Endothelial cell (in vitro differentiated cells): ENCODE data around the gene LRRC70. TPM values are rescaled to one million over a fixed set of nuclear protein-coding genes. Genes with fewer than 3 reads are reported as not detected.

Experiments
- DNase-seq: peaks from one replicate; pipeline ENCODE4 v3.0.0; 2021; ENCODE audit warnings: low spot score
- H3K27ac Mint-ChIP-seq: one replicate; pipeline ENCODE4 v1.8.0; 2021; ENCODE audit warnings: mixed read lengths, inconsistent platforms; ENCODE audit not compliant: unreplicated experiment
- H3K27me3 Mint-ChIP-seq: one replicate; pipeline ENCODE4 v1.8.0; 2021; ENCODE audit warnings: mild to moderate bottlenecking, moderate library complexity, mixed read lengths, inconsistent platforms; ENCODE audit not compliant: unreplicated experiment
- H3K36me3 Mint-ChIP-seq: one replicate; pipeline ENCODE4 v1.8.0; 2021; ENCODE audit warnings: mild to moderate bottlenecking, low read depth, mixed read lengths, inconsistent platforms; ENCODE audit not compliant: unreplicated experiment
- H3K4me1 Mint-ChIP-seq: one replicate; pipeline ENCODE4 v1.8.0; 2021; ENCODE audit warnings: mild to moderate bottlenecking, mixed read lengths, inconsistent platforms; ENCODE audit not compliant: unreplicated experiment
- H3K4me3 Mint-ChIP-seq: one replicate; pipeline ENCODE4 v1.8.0; 2021; ENCODE audit warnings: mild to moderate bottlenecking, mixed read lengths, inconsistent platforms; ENCODE audit not compliant: unreplicated experiment
- H3K9me3 Mint-ChIP-seq: one replicate; pipeline ENCODE4 v1.8.0; 2021; ENCODE audit warnings: mixed read lengths, inconsistent platforms; ENCODE audit not compliant: unreplicated experiment
- CTCF ChIP-seq: fragments of 200-600 bp; sonication (generic); IDR thresholded peaks from one replicate; pipeline ENCODE4 v1.5.0; 2021; ENCODE audit warnings: antibody characterized with exemption; ENCODE audit not compliant: unreplicated experiment
- total RNA-seq: library from RNA; stranded (reverse); fragmentation: NEBNext Ultra II Directional; extraction: Animal tissue kit (Norgen Biotek cat#: 25700); gene quantifications from one replicate; pipeline ENCODE4 v1.2.1, GENCODE V29; 2021; ENCODE audit not compliant: unreplicated experiment

The LRRC70 gene
- total RNA-seq, 1 donor from 2014 or later, result 35.0 TPM

GRCh38 chr5:62588668-62589067 is 10.0 kb downstream of the LRRC70 start:
- TF ChIP-seq CTCF, result no peak
- H3K9me3 Mint-ChIP-seq, result no peaks in the 10 kb centered on the region
- H3K27me3 Mint-ChIP-seq, result no peaks in the 10 kb centered on the region
- peaks cover 54% of the 10 kb centered on the region for H3K4me1 Mint-ChIP-seq
- no peak for DNase-seq
- peaks cover 32% of the 10 kb centered on the region for H3K36me3 Mint-ChIP-seq
- H3K4me3 Mint-ChIP-seq, result no peak overlapping the region
- no peak overlapping the region for H3K27ac Mint-ChIP-seq

GRCh38 chr5:62589504-62589903 is 10.9 kb downstream of the LRRC70 start:
- Mint-ChIP-seq H3K4me1 (peaks cover 47% of the 10 kb centered on the region), H3K4me3 (peak overlapping the region; percentile 10), H3K27me3 (no peaks in the 10 kb centered on the region), H3K27ac (peak overlapping the region; percentile 1), H3K9me3 (no peaks in the 10 kb centered on the region), H3K36me3 (peaks cover 33% of the 10 kb centered on the region)
- TF ChIP-seq CTCF, result no peak
- DNase-seq, result no peak

GRCh38 chr5:62590387-62590786 is 11.8 kb downstream of the LRRC70 start:
- Mint-ChIP-seq H3K27me3 (peaks cover 3% of the 10 kb centered on the region), H3K36me3 (peaks cover 39% of the 10 kb centered on the region), H3K4me3 (no peak overlapping the region), H3K9me3 (no peaks in the 10 kb centered on the region), H3K27ac (no peak overlapping the region), H3K4me1 (peaks cover 41% of the 10 kb centered on the region)
- TF ChIP-seq CTCF, result no peak
- DNase-seq, result no peak

DNA sequence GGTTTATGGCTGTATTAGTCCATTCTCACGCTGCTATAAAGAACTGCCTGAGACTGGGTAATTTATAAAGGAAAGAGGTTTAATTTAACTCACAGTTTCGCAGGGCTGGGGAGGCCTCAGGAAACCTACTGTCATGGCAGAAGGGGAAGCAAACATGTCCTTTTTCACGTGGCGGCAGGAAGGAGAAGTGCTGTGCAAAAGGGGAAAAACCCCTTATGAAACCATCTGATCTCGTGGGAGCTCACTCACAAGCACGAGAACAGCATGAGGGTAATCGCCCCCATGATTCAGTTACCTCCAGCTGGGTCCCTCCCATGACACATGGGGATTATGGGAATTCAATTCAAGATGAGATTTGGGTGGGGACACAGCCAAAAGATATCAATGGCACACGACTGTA is 13.9 kb downstream of the LRRC70 start:
- Mint-ChIP-seq H3K36me3 (peaks cover 48% of the 10 kb centered on the region), H3K4me1 (peaks cover 28% of the 10 kb centered on the region), H3K27ac (peak overlapping the region; percentile 16), H3K4me3 (no peak overlapping the region), H3K9me3 (no peaks in the 10 kb centered on the region), H3K27me3 (peaks cover 3% of the 10 kb centered on the region)
- TF ChIP-seq CTCF, result no peak
- DNase-seq, result no peak

GRCh38 chr5:62593331-62593730 is 14.7 kb downstream of the LRRC70 start:
- H3K4me1 Mint-ChIP-seq, result peaks cover 25% of the 10 kb centered on the region
- no peaks in the 10 kb centered on the region for H3K9me3 Mint-ChIP-seq
- H3K4me3 Mint-ChIP-seq, result peak overlapping the region; percentile 39
- H3K27ac Mint-ChIP-seq, result no peak overlapping the region
- no peak for DNase-seq
- peaks cover 48% of the 10 kb centered on the region for H3K36me3 Mint-ChIP-seq
- H3K27me3 Mint-ChIP-seq, result peaks cover 3% of the 10 kb centered on the region
- TF ChIP-seq CTCF, result no peak
